GM19351 (cell line): ENCODE measurements around the gene SCAI.
"Not testable (repeated sequence)": the region's sequence is repeated elsewhere in the genome, so short reads cannot be mapped to it uniquely, and the experiment has no call there.

Experiments used
- ATAC-seq: cut with Tn5 transposase; IDR thresholded peaks from one replicate; pipeline ENCODE4 v1.9.1; 2021; ENCODE audit warnings: mild to moderate bottlenecking, moderate library complexity; ENCODE audit not compliant: unreplicated experiment

The SCAI gene

GRCh38 chr9:125108541-125108940 lies 34.8 kb downstream of the SCAI start:
- not testable (repeated sequence) for ATAC-seq

GRCh38 chr9:125106285-125106893 lies 36.9 kb downstream of the SCAI start:
- ATAC-seq = no peak

- ATAC-seq = no peak
Observed at GRCh38 chr9:125103770-125104460, 39.4 kb downstream of the SCAI start.

GRCh38 chr9:125103021-125103420 lies 40.3 kb downstream of the SCAI start:
- ATAC-seq = no peak

- ATAC-seq = no peak
Observed at GRCh38 chr9:125100822-125101221, 42.5 kb downstream of the SCAI start.

GRCh38 chr9:125099816-125100215 lies 43.5 kb downstream of the SCAI start:
- ATAC-seq = no peak

- no peak for ATAC-seq
Observed at GRCh38 chr9:125095821-125096443, 47.4 kb downstream of the SCAI start.

- ATAC-seq = no peak
Observed at GRCh38 chr9:125091121-125091520, 52.2 kb downstream of the SCAI start.

- ATAC-seq = no peak
Observed at GRCh38 chr9:125089331-125089730, 54.0 kb downstream of the SCAI start.

- ATAC-seq = no peak
Observed at GRCh38 chr9:125088752-125089151, 54.6 kb downstream of the SCAI start.

- no peak for ATAC-seq
Observed at GRCh38 chr9:125085703-125086477, 57.4 kb downstream of the SCAI start.

- not testable (repeated sequence) for ATAC-seq
Observed at GRCh38 chr9:125082197-125082596, 61.1 kb downstream of the SCAI start.

- ATAC-seq = not testable (repeated sequence)
Observed at GRCh38 chr9:125080797-125081196, 62.5 kb downstream of the SCAI start.

- no peak for ATAC-seq
Observed at GRCh38 chr9:125079931-125080330, 63.4 kb downstream of the SCAI start.

GRCh38 chr9:125075997-125076396 lies 67.3 kb downstream of the SCAI start:
- ATAC-seq = no peak

- ATAC-seq = no peak
Observed at GRCh38 chr9:125074976-125075375, 68.4 kb downstream of the SCAI start.

GRCh38 chr9:125066839-125067619 lies 76.3 kb downstream of the SCAI start:
- no peak for ATAC-seq

GRCh38 chr9:125061391-125061790 lies 81.9 kb downstream of the SCAI start:
- no peak for ATAC-seq

GRCh38 chr9:125049212-125050049 lies 93.9 kb downstream of the SCAI start:
- ATAC-seq = no peak

GRCh38 chr9:125043631-125044030 lies 99.7 kb downstream of the SCAI start:
- no peak for ATAC-seq
